Hematopoietic multipotent progenitor cell treated with erythropoietin and hydrocortisone succinate and interleukin-3 and kit ligand, for 15 days (in vitro differentiated cells): ENCODE measurements around the gene PDLIM7.

Experiments used
- DNase-seq: peaks from one replicate; pipeline ENCODE4 v3.0.0-alpha.2; 2015; ENCODE audit warnings: low spot score

PDLIM7 gene

GRCh38 chr5:177524941-177525655 lies 27.7 kb upstream of the PDLIM7 start:
- no peak for DNase-seq

GRCh38 chr5:177524539-177524900 lies 27.1 kb upstream of the PDLIM7 start:
- DNase-seq: no peak

- DNase-seq: no peak
These were observed 26.5 kb upstream of the PDLIM7 start for GRCh38 chr5:177523711-177524538.

- no peak for DNase-seq
These were observed 23.6 kb upstream of the PDLIM7 start for GRCh38 chr5:177520916-177521513.

- no peak for DNase-seq
These were observed 22.9 kb upstream of the PDLIM7 start for GRCh38 chr5:177520271-177520670.

- DNase-seq: no peak
These were observed 22.2 kb upstream of the PDLIM7 start for GRCh38 chr5:177519463-177520235.

GRCh38 chr5:177516601-177517568 lies 19.5 kb upstream of the PDLIM7 start, which contains the start of gene DDX41:
TSS of gene DDX41 (minus strand) at chr5:177516961. CDS start at chr5:177516945, 16 bp downstream.
- peak; percentile 97 for DNase-seq

- DNase-seq: no peak
These were observed 18.2 kb upstream of the PDLIM7 start for GRCh38 chr5:177515580-177515979.

- no peak for DNase-seq
These were observed 17.1 kb upstream of the PDLIM7 start for GRCh38 chr5:177514541-177514940.

GRCh38 chr5:177513500-177513899 lies 16.1 kb upstream of the PDLIM7 start:
- no peak for DNase-seq

- DNase-seq: no peak
These were observed 15.5 kb upstream of the PDLIM7 start for GRCh38 chr5:177512736-177513380.

- DNase-seq: no peak
These were observed 14.6 kb upstream of the PDLIM7 start for GRCh38 chr5:177511796-177512675.

GRCh38 chr5:177511181-177511580 lies 13.8 kb upstream of the PDLIM7 start:
- no peak for DNase-seq

GRCh38 chr5:177510567-177511053 lies 13.2 kb upstream of the PDLIM7 start:
- no peak for DNase-seq

- DNase-seq: no peak
These were observed 12.7 kb upstream of the PDLIM7 start for GRCh38 chr5:177509991-177510566.

- no peak for DNase-seq
These were observed 12.1 kb upstream of the PDLIM7 start, which contains the start of gene DOK3 for GRCh38 chr5:177509381-177509951. TSS of gene DOK3 (minus strand) at chr5:177509826. CDS start at chr5:177509540, 286 bp downstream.

GRCh38 chr5:177508837-177509236 lies 11.4 kb upstream of the PDLIM7 start:
- no peak for DNase-seq

GRCh38 chr5:177508221-177508611 lies 10.8 kb upstream of the PDLIM7 start:
- DNase-seq: no peak
